GM12875 (cell line): Measurements from ENCODE around the gene TPCN1.
A peak's percentile ranks its signal among the peaks of the same experiment; 100 is the strongest.

Experiments used
- H3K4me3 ChIP-seq: one replicate; pipeline ENCODE4 v1.5.1; 2011; ENCODE audit warnings: low read depth, low read length, control low read depth
- TF ChIP-seq, protein P1 (sequence below): IDR thresholded peaks from 2 replicates; pipeline ENCODE4 v1.5.1; 2011; ENCODE audit warnings: low read depth, mild to moderate bottlenecking, control low read depth, inconsistent platforms, low read length, moderate library complexity, borderline replicate concordance; ENCODE audit not compliant: insufficient read depth

The TPCN1 gene

GRCh38 chr12:113221181-113221996 lies at the start of gene TPCN1:
TPCN1 (plus strand) TSS chr12:113221464; CDS start chr12:113226853, 5,389 bp downstream.
- TF ChIP-seq, protein P1, sequence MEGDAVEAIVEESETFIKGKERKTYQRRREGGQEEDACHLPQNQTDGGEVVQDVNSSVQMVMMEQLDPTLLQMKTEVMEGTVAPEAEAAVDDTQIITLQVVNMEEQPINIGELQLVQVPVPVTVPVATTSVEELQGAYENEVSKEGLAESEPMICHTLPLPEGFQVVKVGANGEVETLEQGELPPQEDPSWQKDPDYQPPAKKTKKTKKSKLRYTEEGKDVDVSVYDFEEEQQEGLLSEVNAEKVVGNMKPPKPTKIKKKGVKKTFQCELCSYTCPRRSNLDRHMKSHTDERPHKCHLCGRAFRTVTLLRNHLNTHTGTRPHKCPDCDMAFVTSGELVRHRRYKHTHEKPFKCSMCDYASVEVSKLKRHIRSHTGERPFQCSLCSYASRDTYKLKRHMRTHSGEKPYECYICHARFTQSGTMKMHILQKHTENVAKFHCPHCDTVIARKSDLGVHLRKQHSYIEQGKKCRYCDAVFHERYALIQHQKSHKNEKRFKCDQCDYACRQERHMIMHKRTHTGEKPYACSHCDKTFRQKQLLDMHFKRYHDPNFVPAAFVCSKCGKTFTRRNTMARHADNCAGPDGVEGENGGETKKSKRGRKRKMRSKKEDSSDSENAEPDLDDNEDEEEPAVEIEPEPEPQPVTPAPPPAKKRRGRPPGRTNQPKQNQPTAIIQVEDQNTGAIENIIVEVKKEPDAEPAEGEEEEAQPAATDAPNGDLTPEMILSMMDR, result no peak
- H3K4me3 ChIP-seq, result peak within 1 kb of the TSS; percentile 94

- no peak overlapping the region for H3K4me3 ChIP-seq
- TF ChIP-seq, protein P1, result no peak
Observed at GRCh38 chr12:113171543-113171942, 49.7 kb upstream of the TPCN1 start.

GRCh38 chr12:113172185-113172584 lies 49.1 kb upstream of the TPCN1 start:
- H3K4me3 ChIP-seq, result no peak overlapping the region
- TF ChIP-seq, protein P1, result no peak

- TF ChIP-seq, protein P1, result no peak
- no peak overlapping the region for H3K4me3 ChIP-seq
Observed at GRCh38 chr12:113173081-113173698, 48.1 kb upstream of the TPCN1 start.

GRCh38 chr12:113174461-113175384 lies 46.5 kb upstream of the TPCN1 start:
- H3K4me3 ChIP-seq, result no peak overlapping the region
- TF ChIP-seq, protein P1, result peak; percentile 98

GRCh38 chr12:113179023-113179422 lies 42.2 kb upstream of the TPCN1 start:
- TF ChIP-seq, protein P1, result no peak

More at GRCh38 chr12:113179023-113179422, 42.2 kb upstream of the TPCN1 start:
- no peak overlapping the region for H3K4me3 ChIP-seq
